Naive thymus-derived CD4-positive, alpha-beta T cell (primary cell): ENCODE measurements around the gene PRIM2. TPM values are rescaled to one million over a fixed set of nuclear protein-coding genes. Genes with fewer than 3 reads are reported as not detected.
"Not testable (repeated sequence)": the region's sequence is repeated elsewhere in the genome, so short reads cannot be mapped to it uniquely, and the experiment has no call there.

Source experiments
- ATAC-seq: fragments of 150-1000 bp; cut with Tn5 transposase; 2 replicates; pipeline ENCODE4 v1.10.0; 2021; ENCODE audit warnings: mild to moderate bottlenecking, moderate library complexity
- CTCF ChIA-PET: fragments of 350-600 bp; sonication (Branson Sonifier 250); formaldehyde crosslinking; loops from one replicate; lab custom pipeline; 2021; ENCODE audit warnings: antibody characterized with exemption; lab: Charles Lee
- POLR2A ChIA-PET: fragments of 350-600 bp; sonication (Branson Sonifier 250); formaldehyde crosslinking; loops from one replicate; lab custom pipeline; 2021; ENCODE audit warnings: antibody characterized with exemption, inconsistent platforms; lab: Charles Lee
- DNase-seq, 9 donors: peaks; one replicate each; pipeline versions ENCODE4 v3.0.0 to v3.0.0-alpha.2; 2020 to 2022; ENCODE audit warnings: mixed read lengths in 1 of 9
- H3K27ac ChIP-seq: one replicate; pipeline ENCODE4 v1.7.0; 2013; ENCODE audit warnings: mild to moderate bottlenecking, low read depth, low read length, moderate library complexity
- H3K27me3 ChIP-seq, 2 donors: one replicate each; pipeline ENCODE4 v1.7.0; 2013; ENCODE audit warnings: low read length in 2 of 2, mild to moderate bottlenecking in 2 of 2, moderate library complexity in 2 of 2; ENCODE audit not compliant: control insufficient read depth in 2 of 2, insufficient read depth in 2 of 2
- H3K36me3 ChIP-seq, 3 experiments: 1 replicate in 2 of 3; 2 replicates in 1 of 3; pipeline ENCODE4 v1.7.0; 2013; ENCODE audit warnings: low read length in 3 of 3, mild to moderate bottlenecking in 3 of 3, moderate library complexity in 1 of 3; ENCODE audit not compliant: insufficient read depth in 3 of 3, control insufficient read depth in 2 of 3
- H3K4me1 ChIP-seq, 2 donors: one replicate each; pipeline ENCODE4 v1.7.0; 2013; ENCODE audit warnings: low read length in 2 of 2, mild to moderate bottlenecking in 2 of 2, moderate library complexity in 1 of 2; ENCODE audit not compliant: control insufficient read depth in 2 of 2, insufficient read depth in 2 of 2
- H3K4me3 ChIP-seq: 2 replicates; pipeline ENCODE4 v1.7.0; 2013; ENCODE audit warnings: mild to moderate bottlenecking, low read length
- H3K9me3 ChIP-seq, 3 experiments: 1 replicate in 2 of 3; 2 replicates in 1 of 3; pipeline ENCODE4 v1.7.0; 2013; ENCODE audit warnings: low read length in 3 of 3; ENCODE audit not compliant: control insufficient read depth in 2 of 3
- H3K27ac Mint-ChIP-seq, 9 donors: one replicate each; pipeline ENCODE4 v1.8.0; 2020 to 2022; ENCODE audit warnings: mixed read lengths in 9 of 9, mild to moderate bottlenecking in 8 of 9, moderate library complexity in 5 of 9, inconsistent platforms in 2 of 9
- H3K27me3 Mint-ChIP-seq, 5 donors: one replicate each; pipeline ENCODE4 v1.8.0; 2021 to 2022; ENCODE audit warnings: mixed read lengths in 5 of 5, mild to moderate bottlenecking in 1 of 5
- H3K36me3 Mint-ChIP-seq, 5 donors: one replicate each; pipeline ENCODE4 v1.8.0; 2020 to 2022; ENCODE audit warnings: mixed read lengths in 5 of 5, mild to moderate bottlenecking in 3 of 5, inconsistent platforms in 1 of 5
- H3K4me1 Mint-ChIP-seq, 7 donors: one replicate each; pipeline ENCODE4 v1.8.0; 2020 to 2022; ENCODE audit warnings: mixed read lengths in 7 of 7, mild to moderate bottlenecking in 3 of 7, inconsistent platforms in 1 of 7
- H3K4me3 Mint-ChIP-seq, 10 donors: one replicate each; pipeline ENCODE4 v1.8.0; 2020 to 2022; ENCODE audit warnings: mild to moderate bottlenecking in 10 of 10, mixed read lengths in 10 of 10, moderate library complexity in 6 of 10, inconsistent platforms in 2 of 10
- H3K9me3 Mint-ChIP-seq, 11 donors: one replicate each; pipeline ENCODE4 v1.8.0; 2020 to 2022; ENCODE audit warnings: mixed read lengths in 11 of 11, mild to moderate bottlenecking in 4 of 11, inconsistent platforms in 1 of 11, moderate library complexity in 1 of 11
- intact Hi-C, 2 donors: fragments of 100-400 bp; cut with micrococcal nuclease; formaldehyde crosslinking; loops; one replicate each; pipeline ENCODE4 v1.15.1; 2023
- polyA plus RNA-seq, 2 donors: library from polyadenylated mRNA; unstranded; fragments of 300-500 nt; fragmentation: Illumina TruSeq; gene quantifications; one replicate each; pipeline ENCODE4 v1.2.3, GENCODE V29; 2021
- total RNA-seq, 6 experiments: library from RNA in 5 of 6; stranded (reverse) in 5 of 6; gene quantifications; 1 replicate in 5 of 6; 2 replicates in 1 of 6; pipeline ENCODE4 v1.2.3 and lab custom pipeline; 2021 to 2026

PRIM2 gene
- total and polyA plus RNA-seq, 7 experiments from 2014 or later, result 7.2 to 33.2 (median 11.9) TPM

DNA sequence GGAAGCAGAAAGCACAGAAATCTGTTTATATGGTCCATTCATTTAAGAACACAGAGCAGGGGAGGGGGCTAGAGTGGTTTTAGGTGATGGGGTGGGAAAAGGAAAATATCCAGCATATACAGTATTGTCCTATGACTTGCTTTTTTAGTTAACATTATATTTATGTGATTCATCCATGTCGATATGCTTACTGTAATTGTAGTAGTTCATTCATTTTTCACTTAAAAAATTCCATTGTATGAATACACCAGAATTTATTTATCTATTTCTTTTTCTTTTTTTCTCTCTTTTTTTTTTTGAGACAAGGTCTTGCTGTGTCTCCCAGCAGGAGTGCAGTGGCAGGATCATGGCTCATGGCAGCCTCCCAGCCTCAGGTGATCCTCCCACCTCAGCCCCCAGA is 9.6 kb upstream of the PRIM2 start:
- no peaks in the 10 kb centered on the region for H3K4me1 ChIP-seq
- ATAC-seq (no peak), DNase-seq (no peak)
- Mint-ChIP-seq H3K9me3 (no peaks in the 10 kb centered on the region), H3K27ac (no peak overlapping the region), H3K27me3 (peaks cover 0 to 15% (median 11%) of the 10 kb centered on the region in 5 donors), H3K36me3 (no peaks in the 10 kb centered on the region), H3K4me1 (no peaks in the 10 kb centered on the region), H3K4me3 (no peak overlapping the region)
- H3K36me3 ChIP-seq, result no peaks in the 10 kb centered on the region
- ChIA-PET CTCF (no interaction called here), POLR2A (no interaction called here)
- no peaks in the 10 kb centered on the region for H3K9me3 ChIP-seq
- H3K4me3 ChIP-seq, result no peak overlapping the region
- no peak overlapping the region for H3K27ac ChIP-seq
- no peaks in the 10 kb centered on the region for H3K27me3 ChIP-seq
- intact Hi-C loops, result no loop called here

DNA sequence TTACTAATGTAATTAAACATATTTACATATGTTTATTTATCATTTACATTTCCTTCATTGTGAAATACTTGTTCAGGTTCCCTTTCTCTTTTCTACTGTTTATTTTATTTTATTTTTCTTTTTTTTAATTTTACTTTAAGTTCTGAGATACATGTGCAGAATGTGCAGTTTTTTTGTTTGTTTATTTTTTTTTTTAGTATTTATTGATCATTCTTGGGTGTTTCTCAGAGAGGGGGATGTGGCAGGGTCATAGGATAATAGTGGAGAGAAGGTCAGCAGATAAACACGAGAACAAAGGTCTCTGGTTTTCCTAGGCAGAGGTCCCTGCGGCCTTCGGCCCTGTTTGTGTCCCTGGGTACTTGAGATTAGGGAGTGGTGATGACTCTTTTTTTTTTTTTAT is 8.7 kb upstream of the PRIM2 start:
- DNase-seq, H3K4me1 ChIP-seq, H3K4me1 Mint-ChIP-seq, POLR2A ChIA-PET, H3K27me3 ChIP-seq, H3K36me3 ChIP-seq, H3K9me3 ChIP-seq, intact Hi-C loops, ATAC-seq, H3K36me3 Mint-ChIP-seq, H3K4me3 Mint-ChIP-seq, H3K4me3 ChIP-seq, CTCF ChIA-PET, H3K27ac Mint-ChIP-seq, H3K9me3 Mint-ChIP-seq, H3K27ac ChIP-seq: not testable (repeated sequence)
- H3K27me3 Mint-ChIP-seq, result peaks cover 0 to 21% (median 12%) of the 10 kb centered on the region in 5 donors

DNA sequence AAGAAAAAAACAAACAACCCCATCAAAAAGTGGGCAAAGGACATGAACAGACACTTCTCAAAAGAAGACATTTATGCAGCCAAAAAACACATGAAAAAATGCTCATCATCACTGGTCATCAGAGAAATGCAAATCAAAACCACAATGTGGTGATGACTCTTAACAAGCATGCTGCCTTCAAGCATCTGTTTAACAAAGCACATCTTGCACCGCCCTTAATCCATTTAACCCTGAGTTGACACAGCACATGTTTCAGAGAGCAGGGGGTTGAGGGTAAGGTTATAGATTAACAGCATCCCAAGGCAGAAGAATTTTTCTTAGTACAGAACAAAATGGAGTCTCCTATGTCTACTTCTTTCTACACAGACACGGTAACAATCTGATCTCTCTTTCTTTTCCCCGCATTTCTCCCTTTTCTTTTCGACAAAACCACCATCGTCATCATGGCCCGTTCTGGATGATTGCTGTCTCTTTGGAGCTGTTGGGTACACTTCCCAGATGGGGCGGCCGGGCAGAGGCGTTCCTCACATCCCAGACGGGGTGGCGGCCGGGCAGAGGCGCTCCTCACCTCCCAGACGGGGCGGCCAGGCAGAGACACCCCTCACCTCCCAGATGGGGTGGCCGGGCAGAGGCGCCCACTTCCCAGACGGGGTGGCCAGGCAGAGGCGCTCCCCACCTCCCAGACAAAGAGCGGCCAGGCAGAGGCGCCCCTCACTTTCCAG is 7.2 kb upstream of the PRIM2 start:
- H3K36me3 Mint-ChIP-seq, H3K27me3 ChIP-seq, POLR2A ChIA-PET, H3K36me3 ChIP-seq, H3K4me3 ChIP-seq, H3K9me3 ChIP-seq, ATAC-seq, H3K27ac ChIP-seq, H3K4me1 ChIP-seq, H3K4me1 Mint-ChIP-seq, H3K27ac Mint-ChIP-seq, H3K9me3 Mint-ChIP-seq, DNase-seq, H3K4me3 Mint-ChIP-seq: not testable (repeated sequence)
- CTCF ChIA-PET, result interaction anchor here (0.7 kb wide), 1 partner anchor 30 kb away, joined by 3 read pairs; no protein-coding TSS in a partner anchor
- intact Hi-C loops, result loop anchor here in 1 of 2 donors (10.0 kb wide), 1 partner anchor 765 kb away; no protein-coding TSS in a partner anchor
- peaks cover 0 to 14% (median 12%) of the 10 kb centered on the region in 5 donors for H3K27me3 Mint-ChIP-seq

DNA sequence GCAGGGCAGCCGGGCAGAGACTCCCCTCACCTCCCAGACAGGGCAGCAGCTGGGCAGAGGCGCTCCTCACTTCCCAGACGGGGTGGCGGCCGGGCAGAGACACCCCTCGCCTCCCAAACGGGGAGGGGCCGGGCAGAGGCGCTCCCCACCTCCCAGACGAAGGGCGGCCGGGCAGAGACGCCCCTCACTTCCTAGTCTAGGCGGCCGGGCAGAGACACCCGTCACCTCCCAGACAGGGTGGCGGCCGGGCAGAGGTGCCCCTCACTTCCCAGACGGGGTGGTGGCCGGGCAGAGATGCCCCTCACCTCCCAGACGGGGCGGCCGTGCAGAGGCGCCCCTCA is 6.6 kb upstream of the PRIM2 start:
- Mint-ChIP-seq H3K27ac (no peak overlapping the region), H3K27me3 (peaks cover 0 to 13% (median 11%) of the 10 kb centered on the region in 5 donors), H3K36me3 (no peaks in the 10 kb centered on the region), H3K4me1 (no peaks in the 10 kb centered on the region), H3K9me3 (no peaks in the 10 kb centered on the region), H3K4me3 (no peak overlapping the region)
- POLR2A ChIA-PET, result no interaction called here
- CTCF ChIA-PET, result no interaction called here
- DNase-seq (no peak), ATAC-seq (no peak)
- H3K4me1 ChIP-seq, result no peaks in the 10 kb centered on the region
- no peaks in the 10 kb centered on the region for H3K9me3 ChIP-seq
- no peaks in the 10 kb centered on the region for H3K36me3 ChIP-seq
- intact Hi-C loops, result loop anchor here in 1 of 2 donors (10.0 kb wide), 1 partner anchor 766 kb away; no protein-coding TSS in a partner anchor
- no peaks in the 10 kb centered on the region for H3K27me3 ChIP-seq
- no peak overlapping the region for H3K4me3 ChIP-seq
- no peak overlapping the region for H3K27ac ChIP-seq

DNA sequence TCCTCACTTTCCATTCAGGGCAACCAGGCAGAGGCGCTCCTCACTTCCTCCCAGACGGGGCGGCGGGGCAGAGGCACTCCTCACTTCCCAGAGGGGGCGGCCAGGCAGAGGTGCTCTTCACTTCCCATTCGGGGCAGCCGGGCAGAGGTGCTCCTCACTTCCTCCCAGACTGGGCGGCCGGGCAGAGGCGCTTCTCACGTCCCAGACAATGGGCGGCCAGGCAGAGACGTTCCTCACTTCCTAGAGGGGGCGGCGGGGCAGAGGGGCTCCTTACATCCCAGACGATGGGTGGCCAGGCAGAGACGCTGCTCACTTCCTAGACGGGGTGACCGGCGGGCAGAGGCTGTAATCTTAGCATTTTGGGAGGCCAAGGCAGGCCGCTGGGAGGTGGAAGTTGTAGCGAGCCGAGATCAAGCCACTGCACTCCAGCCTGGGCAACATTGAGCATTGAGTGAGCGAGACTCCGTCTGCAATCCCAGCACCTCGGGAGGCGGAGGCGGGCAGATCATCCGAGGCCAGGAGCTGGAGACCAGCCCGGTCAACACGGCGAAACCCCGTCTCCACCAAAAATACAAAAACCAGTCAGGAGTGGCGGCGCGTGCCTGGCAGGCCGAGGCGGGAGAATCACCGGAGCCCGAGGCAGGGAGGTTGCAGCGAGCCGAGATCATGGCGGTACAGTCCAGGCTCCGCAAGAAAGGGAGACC is 6.0 kb upstream of the PRIM2 start:
- ATAC-seq, H3K4me1 Mint-ChIP-seq, H3K36me3 Mint-ChIP-seq, DNase-seq, CTCF ChIA-PET, H3K27ac ChIP-seq, H3K9me3 ChIP-seq, H3K36me3 ChIP-seq, H3K4me1 ChIP-seq, POLR2A ChIA-PET, H3K27ac Mint-ChIP-seq, H3K4me3 Mint-ChIP-seq, H3K27me3 ChIP-seq, H3K4me3 ChIP-seq, H3K9me3 Mint-ChIP-seq: not testable (repeated sequence)
- intact Hi-C loops, result loop anchor here in 1 of 2 donors (10.0 kb wide), 1 partner anchor 767 kb away; no protein-coding TSS in a partner anchor
- peaks cover 0 to 13% (median 6%) of the 10 kb centered on the region in 5 donors for H3K27me3 Mint-ChIP-seq

DNA sequence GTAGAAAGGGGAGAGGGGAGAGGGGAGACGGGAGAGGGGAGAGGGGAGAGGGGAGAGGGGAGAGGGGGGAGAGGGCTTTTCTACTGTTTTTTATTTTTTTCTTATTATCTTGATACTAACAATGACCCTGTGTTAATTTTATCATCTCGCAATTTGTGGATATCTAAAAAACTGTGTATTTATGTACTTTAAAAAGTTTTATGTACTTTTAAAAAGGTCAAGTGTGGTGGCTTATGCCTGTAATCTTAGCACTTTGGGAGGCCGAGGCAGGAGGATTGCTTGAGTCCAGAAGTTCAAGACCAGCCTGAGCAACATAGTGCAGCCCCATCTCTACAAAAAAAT is 5.5 kb upstream of the PRIM2 start:
- H3K9me3 ChIP-seq, result no peaks in the 10 kb centered on the region
- Mint-ChIP-seq H3K27me3 (peaks cover 0 to 13% (median 6%) of the 10 kb centered on the region in 5 donors), H3K9me3 (no peaks in the 10 kb centered on the region), H3K27ac (no peak overlapping the region), H3K36me3 (no peaks in the 10 kb centered on the region), H3K4me1 (no peaks in the 10 kb centered on the region), H3K4me3 (no peak overlapping the region)
- H3K4me1 ChIP-seq, result no peaks in the 10 kb centered on the region
- DNase-seq (no peak), ATAC-seq (no peak)
- POLR2A ChIA-PET, result no interaction called here
- CTCF ChIA-PET, result no interaction called here
- no peaks in the 10 kb centered on the region for H3K36me3 ChIP-seq
- intact Hi-C loops, result loop anchor here in 1 of 2 donors (10.0 kb wide), 1 partner anchor 767 kb away; no protein-coding TSS in a partner anchor
- H3K27me3 ChIP-seq, result no peaks in the 10 kb centered on the region
- no peak overlapping the region for H3K27ac ChIP-seq
- no peak overlapping the region for H3K4me3 ChIP-seq
